Measurements from ENCODE around the gene PLA2G4B.

DNA sequence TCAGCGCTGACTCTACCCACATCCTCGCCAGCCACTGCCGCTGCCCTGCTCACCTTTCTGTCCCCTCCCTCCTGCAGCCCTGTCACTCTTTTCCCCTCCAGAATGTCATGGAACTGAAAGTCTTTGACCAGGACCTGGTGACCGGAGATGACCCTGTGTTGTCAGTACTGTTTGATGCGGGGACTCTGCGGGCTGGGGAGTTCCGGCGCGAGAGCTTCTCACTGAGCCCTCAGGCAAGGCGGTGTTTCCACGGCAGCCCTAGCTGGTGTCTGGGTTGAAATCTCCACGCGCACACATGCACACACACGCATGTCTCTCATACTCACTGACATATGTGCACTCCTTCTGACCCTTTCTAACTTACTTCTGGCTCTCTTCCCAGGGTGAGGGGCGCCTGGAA lies 2.0 kb downstream of the PLA2G4B start:
- TF ChIP-seq, protein P1, sequence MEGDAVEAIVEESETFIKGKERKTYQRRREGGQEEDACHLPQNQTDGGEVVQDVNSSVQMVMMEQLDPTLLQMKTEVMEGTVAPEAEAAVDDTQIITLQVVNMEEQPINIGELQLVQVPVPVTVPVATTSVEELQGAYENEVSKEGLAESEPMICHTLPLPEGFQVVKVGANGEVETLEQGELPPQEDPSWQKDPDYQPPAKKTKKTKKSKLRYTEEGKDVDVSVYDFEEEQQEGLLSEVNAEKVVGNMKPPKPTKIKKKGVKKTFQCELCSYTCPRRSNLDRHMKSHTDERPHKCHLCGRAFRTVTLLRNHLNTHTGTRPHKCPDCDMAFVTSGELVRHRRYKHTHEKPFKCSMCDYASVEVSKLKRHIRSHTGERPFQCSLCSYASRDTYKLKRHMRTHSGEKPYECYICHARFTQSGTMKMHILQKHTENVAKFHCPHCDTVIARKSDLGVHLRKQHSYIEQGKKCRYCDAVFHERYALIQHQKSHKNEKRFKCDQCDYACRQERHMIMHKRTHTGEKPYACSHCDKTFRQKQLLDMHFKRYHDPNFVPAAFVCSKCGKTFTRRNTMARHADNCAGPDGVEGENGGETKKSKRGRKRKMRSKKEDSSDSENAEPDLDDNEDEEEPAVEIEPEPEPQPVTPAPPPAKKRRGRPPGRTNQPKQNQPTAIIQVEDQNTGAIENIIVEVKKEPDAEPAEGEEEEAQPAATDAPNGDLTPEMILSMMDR (IDR thresholded peaks at IDR 0.05; ENCODE audit: low read depth, low read length) = no peak
- TF ChIP-seq EZH2phosphoT487 (IDR thresholded peaks at IDR 0.05; ENCODE audit: low read depth) = no peak
